ENCODE results near the gene CDH4.

DNA sequence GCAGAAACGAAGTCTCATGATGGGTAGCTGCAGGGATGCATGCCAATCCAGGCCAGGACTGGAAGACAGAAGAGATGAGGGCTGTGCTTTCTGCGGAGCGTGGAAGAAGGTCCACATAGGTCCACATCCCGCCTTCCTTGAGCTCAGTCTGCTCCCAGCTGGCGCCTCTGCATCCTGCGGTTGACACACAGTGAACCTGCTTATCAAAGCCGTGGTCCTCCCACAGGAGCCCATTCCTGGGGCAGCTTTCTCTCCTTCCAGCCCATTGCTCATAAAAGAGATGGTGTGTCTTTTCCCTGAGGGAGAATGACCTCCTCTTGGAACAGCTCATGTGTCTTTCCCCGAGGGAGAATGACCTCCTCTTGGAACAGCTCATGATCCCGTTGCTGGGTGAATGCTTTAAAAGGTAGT lies 225.4 kb downstream of the CDH4 start:
- TF ChIP-seq, protein P1, sequence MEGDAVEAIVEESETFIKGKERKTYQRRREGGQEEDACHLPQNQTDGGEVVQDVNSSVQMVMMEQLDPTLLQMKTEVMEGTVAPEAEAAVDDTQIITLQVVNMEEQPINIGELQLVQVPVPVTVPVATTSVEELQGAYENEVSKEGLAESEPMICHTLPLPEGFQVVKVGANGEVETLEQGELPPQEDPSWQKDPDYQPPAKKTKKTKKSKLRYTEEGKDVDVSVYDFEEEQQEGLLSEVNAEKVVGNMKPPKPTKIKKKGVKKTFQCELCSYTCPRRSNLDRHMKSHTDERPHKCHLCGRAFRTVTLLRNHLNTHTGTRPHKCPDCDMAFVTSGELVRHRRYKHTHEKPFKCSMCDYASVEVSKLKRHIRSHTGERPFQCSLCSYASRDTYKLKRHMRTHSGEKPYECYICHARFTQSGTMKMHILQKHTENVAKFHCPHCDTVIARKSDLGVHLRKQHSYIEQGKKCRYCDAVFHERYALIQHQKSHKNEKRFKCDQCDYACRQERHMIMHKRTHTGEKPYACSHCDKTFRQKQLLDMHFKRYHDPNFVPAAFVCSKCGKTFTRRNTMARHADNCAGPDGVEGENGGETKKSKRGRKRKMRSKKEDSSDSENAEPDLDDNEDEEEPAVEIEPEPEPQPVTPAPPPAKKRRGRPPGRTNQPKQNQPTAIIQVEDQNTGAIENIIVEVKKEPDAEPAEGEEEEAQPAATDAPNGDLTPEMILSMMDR (IDR thresholded peaks at IDR 0.05; ENCODE audit: insufficient read depth, low read length, poor library complexity, severe bottlenecking) = no peak
- no peak for TF ChIP-seq EZH2phosphoT487 (conservative IDR thresholded peaks at IDR 0.05; ENCODE audit: low read length)
